H1 (cell line): Measurements from ENCODE around the gene OSCAR. TPM values are rescaled to one million over a fixed set of nuclear protein-coding genes. Genes with fewer than 3 reads are reported as not detected.

Experiments used
- CTCF ChIA-PET: fragments of 300-600 bp; sonication (Branson Sonifier 250); formaldehyde crosslinking; loops from one replicate; lab custom pipeline; 2021; ENCODE audit not compliant: partially characterized antibody; lab: Charles Lee
- POLR2A ChIA-PET: fragments of 300-600 bp; sonication (Branson Sonifier 250); formaldehyde crosslinking; loops from one replicate; lab custom pipeline; 2021; ENCODE audit warnings: inconsistent platforms; ENCODE audit not compliant: partially characterized antibody; lab: Charles Lee
- DNase-seq, 2 experiments: peaks; one replicate each; pipeline versions ENCODE4 v3.0.0 to v3.0.0-alpha.2; 2010 to 2022; ENCODE audit warnings: low spot score in 2 of 2, low read depth in 1 of 2, mixed read lengths in 1 of 2
- FAIRE-seq: peaks from 2 replicates; lab custom pipeline; 2011; peaks lifted over from hg19 to GRCh38; lab: Jason Lieb, UNC
- H2AFZ ChIP-seq: 2 replicates; pipeline ENCODE4 v1.8.1; 2012; ENCODE audit warnings: low read length, inconsistent platforms
- H2AK5ac ChIP-seq: 2 replicates; pipeline ENCODE4 v1.6.1; 2013; ENCODE audit warnings: low read depth, low read length
- H2BK120ac ChIP-seq: replicated peaks from 2 replicates; pipeline ENCODE3; 2013; ENCODE audit warnings: low read depth, low read length, inconsistent platforms
- H2BK12ac ChIP-seq: 2 replicates; pipeline ENCODE4 v1.6.1; 2013; ENCODE audit warnings: low read depth, low read length
- H2BK15ac ChIP-seq: 2 replicates; pipeline ENCODE4 v1.6.1; 2013; ENCODE audit warnings: low read length
- H2BK20ac ChIP-seq: 2 replicates; pipeline ENCODE4 v1.6.1; 2013; ENCODE audit warnings: low read length
- H2BK5ac ChIP-seq: 2 replicates; pipeline ENCODE4 v1.6.1; 2013; ENCODE audit warnings: low read depth, low read length
- H3K14ac ChIP-seq: 2 replicates; pipeline ENCODE4 v1.6.1; 2013; ENCODE audit warnings: inconsistent platforms; ENCODE audit not compliant: insufficient read length
- H3K18ac ChIP-seq: 2 replicates; pipeline ENCODE4 v1.6.1; 2013; ENCODE audit warnings: low read length; ENCODE audit errors: extremely low read depth
- H3K23ac ChIP-seq: 2 replicates; pipeline ENCODE4 v1.6.1; 2013; ENCODE audit warnings: inconsistent platforms; ENCODE audit not compliant: insufficient read length
- H3K23me2 ChIP-seq: 2 replicates; pipeline ENCODE4 v1.6.1; 2013; ENCODE audit warnings: low read depth, low read length
- H3K27ac ChIP-seq: 2 replicates; pipeline ENCODE4 v1.6.1; 2011; ENCODE audit warnings: low read depth, low read length, inconsistent platforms
- H3K27me3 ChIP-seq, 4 experiments: replicated peaks in 1 of 4; 1 replicate in 1 of 4; 2 replicates in 3 of 4; pipeline versions ENCODE4 v1.6.1 to v1.8.1; 2011 to 2013; ENCODE audit warnings: low read length in 3 of 4, mild to moderate bottlenecking in 3 of 4, inconsistent platforms in 2 of 4, mixed read lengths in 2 of 4, moderate library complexity in 1 of 4; ENCODE audit not compliant: control insufficient read depth in 3 of 4, insufficient read depth in 3 of 4; ENCODE audit errors: extremely low read depth in 1 of 4
- H3K36me3 ChIP-seq, 4 experiments: 2 replicates each; pipeline versions ENCODE4 v1.6.1 to v1.8.1; 2011 to 2013; ENCODE audit warnings: mild to moderate bottlenecking in 4 of 4, low read length in 3 of 4, moderate library complexity in 2 of 4, control low read depth in 1 of 4, inconsistent platforms in 1 of 4; ENCODE audit not compliant: insufficient read depth in 4 of 4, control insufficient read depth in 2 of 4
- H3K4ac ChIP-seq: replicated peaks from 2 replicates; pipeline ENCODE3; 2013; ENCODE audit warnings: low read length, low read depth, mixed read lengths, inconsistent platforms; ENCODE audit not compliant: insufficient read length
- H3K4me1 ChIP-seq, 4 experiments: replicated peaks in 1 of 4; 1 replicate in 1 of 4; 2 replicates in 3 of 4; pipeline versions ENCODE4 v1.6.1 to v1.8.1; 2011 to 2013; ENCODE audit warnings: low read length in 3 of 4, inconsistent platforms in 2 of 4, mixed read lengths in 1 of 4; ENCODE audit not compliant: insufficient read depth in 4 of 4, control insufficient read depth in 3 of 4
- H3K4me2 ChIP-seq, 2 experiments: 2 replicates each; pipeline versions ENCODE4 v1.6.1 to v1.8.1; 2011 to 2013; ENCODE audit warnings: low read depth in 2 of 2, low read length in 2 of 2, control low read depth in 1 of 2, inconsistent platforms in 1 of 2, mild to moderate bottlenecking in 1 of 2; ENCODE audit not compliant: insufficient read depth in 1 of 2
- H3K4me3 ChIP-seq, 4 experiments: fragments of 200-600, 300-600 bp in 1 of 4; sonication (generic), shearing (Covaris generic), sonication (Bioruptor Twin) in 1 of 4; 2 replicates each; pipeline versions ENCODE4 v1.5.1 to v1.8.1; 2011 to 2016; ENCODE audit warnings: low read length in 4 of 4, low read depth in 3 of 4, control low read depth in 2 of 4, inconsistent platforms in 2 of 4, mild to moderate bottlenecking in 2 of 4, mixed read lengths in 1 of 4, moderate library complexity in 1 of 4; ENCODE audit not compliant: insufficient read depth in 2 of 4; ENCODE audit errors: extremely low read depth in 1 of 4
- H3K56ac ChIP-seq: replicated peaks from 2 replicates; pipeline ENCODE3; 2013; ENCODE audit warnings: low read depth, mild to moderate bottlenecking, mixed read lengths, low read length, inconsistent platforms; ENCODE audit not compliant: insufficient read length
- H3K79me1 ChIP-seq: 2 replicates; pipeline ENCODE4 v1.6.1; 2013; ENCODE audit warnings: low read depth, low read length, control low read depth
- H3K79me2 ChIP-seq, 2 experiments: 2 replicates each; pipeline versions ENCODE4 v1.6.1 to v1.8.1; 2012 to 2013; ENCODE audit warnings: low read length in 2 of 2, mild to moderate bottlenecking in 2 of 2, inconsistent platforms in 1 of 2; ENCODE audit not compliant: insufficient read depth in 2 of 2, control insufficient read depth in 1 of 2
- H3K9ac ChIP-seq, 4 experiments: replicated peaks in 1 of 4; 1 replicate in 1 of 4; 2 replicates in 3 of 4; pipeline versions ENCODE4 v1.6.1 to v1.8.1; 2011 to 2013; ENCODE audit warnings: low read depth in 3 of 4, low read length in 3 of 4, control low read depth in 2 of 4, mild to moderate bottlenecking in 2 of 4, moderate library complexity in 2 of 4, inconsistent platforms in 1 of 4; ENCODE audit errors: extremely low read depth in 1 of 4
- H3K9me3 ChIP-seq, 2 experiments: 2 replicates each; pipeline versions ENCODE4 v1.6.1 to v1.8.1; 2012 to 2013; ENCODE audit warnings: mild to moderate bottlenecking in 2 of 2, moderate library complexity in 2 of 2, control low read depth in 1 of 2, inconsistent platforms in 1 of 2, low read depth in 1 of 2, low read length in 1 of 2, mixed read lengths in 1 of 2; ENCODE audit not compliant: insufficient read depth in 2 of 2
- H4K20me1 ChIP-seq, 2 experiments: replicated peaks in 1 of 2; 2 replicates each; pipeline versions ENCODE3 to v1.8.1; 2011 to 2013; ENCODE audit warnings: inconsistent platforms in 2 of 2, low read length in 2 of 2, mild to moderate bottlenecking in 1 of 2; ENCODE audit not compliant: insufficient read depth in 2 of 2, control insufficient read depth in 1 of 2
- H4K5ac ChIP-seq: 2 replicates; pipeline ENCODE4 v1.6.1; 2013; ENCODE audit warnings: low read length, low read depth, mixed read lengths, inconsistent platforms; ENCODE audit not compliant: insufficient read length
- H4K8ac ChIP-seq: 2 replicates; pipeline ENCODE4 v1.8.0; 2013; ENCODE audit warnings: mild to moderate bottlenecking, moderate library complexity, low read length, inconsistent platforms; ENCODE audit not compliant: insufficient read depth; ENCODE audit errors: extremely low read depth
- H4K91ac ChIP-seq: replicated peaks from 2 replicates; pipeline ENCODE3; 2013; ENCODE audit warnings: low read length, mixed read lengths, inconsistent platforms; ENCODE audit not compliant: insufficient read length
- ASH2L ChIP-seq: fragments of 200-600, 300-600 bp; sonication (generic); IDR thresholded peaks from one replicate; pipeline ENCODE4 v1.7.1; 2017; ENCODE audit warnings: low read length
- BACH1 ChIP-seq: IDR thresholded peaks from 2 replicates; pipeline ENCODE4 v1.6.1; 2012; ENCODE audit warnings: low read length, improper control_type of control experiment
- CBX5 ChIP-seq: fragments of 300-800, 300-1000 bp; sonication (generic); IDR thresholded peaks from 2 replicates; pipeline ENCODE4 v1.7.1; 2016; ENCODE audit warnings: antibody characterized with exemption, low read length, low read depth
- CBX8 ChIP-seq: fragments of 300-800, 300-1000 bp; sonication (generic); IDR thresholded peaks from 2 replicates; pipeline ENCODE4 v1.7.1; 2016; ENCODE audit warnings: low read depth, low read length, borderline replicate concordance
- CEBPB ChIP-seq: IDR thresholded peaks from 2 replicates; pipeline ENCODE4 v1.6.1; 2012; ENCODE audit warnings: low read depth, low read length
- CHD2 ChIP-seq: IDR thresholded peaks from 2 replicates; pipeline ENCODE4 v1.6.1; 2012; ENCODE audit warnings: low read length, improper control_type of control experiment
- CREB1 ChIP-seq: IDR thresholded peaks from 2 replicates; pipeline ENCODE4 v1.6.1; 2012; ENCODE audit warnings: inconsistent platforms
- CTBP2 ChIP-seq: IDR thresholded peaks from 2 replicates; pipeline ENCODE4 v1.7.0; 2011; ENCODE audit warnings: borderline replicate concordance, mild to moderate bottlenecking, moderate library complexity, mixed read lengths, low read length; ENCODE audit not compliant: insufficient read depth, insufficient read length
- FOSL1 ChIP-seq: IDR thresholded peaks from 2 replicates; pipeline ENCODE4 v1.6.1; 2011; ENCODE audit warnings: mild to moderate bottlenecking, low read depth, low read length, moderate library complexity; ENCODE audit not compliant: insufficient read depth
- RFX5 ChIP-seq: IDR thresholded peaks from 2 replicates; pipeline ENCODE4 v1.6.1; 2011; ENCODE audit warnings: low read depth, low read length, improper control_type of control experiment, borderline replicate concordance
- RNF2 ChIP-seq: fragments of 200-900, 300-1000 bp; sonication (generic); IDR thresholded peaks from 2 replicates; pipeline ENCODE4 v1.7.1; 2016; ENCODE audit warnings: borderline replicate concordance, low read depth, mild to moderate bottlenecking, antibody characterized with exemption, low read length; ENCODE audit not compliant: poor library complexity, severe bottlenecking; ENCODE audit errors: missing control alignments
- SP1 ChIP-seq: IDR thresholded peaks from 2 replicates; pipeline ENCODE4 v1.6.1; 2011; ENCODE audit warnings: low read depth, low read length
- SP2 ChIP-seq: IDR thresholded peaks from 2 replicates; pipeline ENCODE4 v1.6.1; 2012; ENCODE audit warnings: mild to moderate bottlenecking, low read length, inconsistent platforms
- ZNF274 ChIP-seq: IDR thresholded peaks from 2 replicates; pipeline ENCODE4 v1.7.0; 2012; ENCODE audit warnings: low read length, borderline replicate concordance; ENCODE audit errors: extremely low read depth
- WGBS, 2 experiments: shearing (Covaris generic) in 1 of 2; methylation state at CpG; one replicate each; pipeline versions ENCODE4 v1.1.6 to v1.1.7; 2013 to 2015; ENCODE audit warnings: low lambda C conversion rate in 2 of 2, mixed read lengths in 2 of 2, inconsistent platforms in 1 of 2, low coverage in 1 of 2, missing lambda C conversion rate in 1 of 2; ENCODE audit not compliant: insufficient replicate concordance in 2 of 2, insufficient coverage in 1 of 2, insufficient read length in 1 of 2; ENCODE audit errors: extremely low coverage in 1 of 2, missing lambda C conversion rate in 1 of 2; 5-methylcytosine and 5-hydroxymethylcytosine counted together
- polyA plus RNA-seq, 7 experiments: library from polyadenylated mRNA; depleted of rRNA in 3 of 7; stranded (reverse) in 5 of 7; unstranded in 2 of 7; fragments of >200 nt in 5 of 7; fragments of 200-250 nt in 2 of 7; gene quantifications; 1 replicate in 5 of 7; 2 replicates in 1 of 7; 4 replicates in 1 of 7; pipeline versions ENCODE4 v1.2.1 to v1.2.3, GENCODE V29; 2011 to 2013; ENCODE audit warnings: missing spikeins in 2 of 7, mixed read lengths in 2 of 7
- total RNA-seq: library from RNA; stranded (reverse); fragmentation: NEBNext Ultra II Directional; extraction: Animal tissue kit (Norgen Biotek cat#: 25700); gene quantifications from 2 replicates; pipeline ENCODE4 v1.2.1, GENCODE V29; 2021

The OSCAR gene
- total and polyA plus RNA-seq, 2 of the 8 experiments (the other 6 are each of a cell fraction or from before 2014, with no cell fraction given) = 1.1 TPM

DNA sequence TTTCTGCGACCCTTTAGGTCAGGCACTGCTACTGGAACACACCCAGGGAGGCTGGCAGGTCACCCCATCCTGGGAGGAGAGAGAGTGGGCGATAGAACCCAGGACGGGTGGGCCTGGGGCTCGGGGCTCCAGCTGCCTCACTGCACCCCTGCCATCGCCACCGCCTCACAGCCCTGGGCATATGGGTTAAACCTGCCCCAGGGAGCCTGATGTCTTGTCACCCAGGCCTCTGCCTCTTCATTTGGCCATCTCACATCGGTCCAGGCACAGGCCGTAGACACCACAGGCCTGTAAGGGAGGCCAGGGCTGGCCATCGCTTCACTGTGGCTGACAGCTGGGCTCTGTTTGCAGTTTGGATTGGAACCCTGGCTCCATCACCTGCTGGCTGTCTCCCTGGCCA lies 25.1 kb upstream of the OSCAR start:
- Histone ChIP-seq H3K79me1 (no peaks in the 10 kb centered on the region; the same call in 1 of the 2 replicates), H3K9me3 (no peaks in the 10 kb centered on the region), H3K4me1 (no peaks in the 10 kb centered on the region), H2BK120ac (no peak overlapping the region), H3K4ac (no peak overlapping the region), H2BK12ac (no peak overlapping the region), H3K14ac (no peak overlapping the region), H2AFZ (no peak overlapping the region), H3K23me2 (no peaks in the 10 kb centered on the region), H2BK15ac (no peak overlapping the region), H2AK5ac (no peak overlapping the region), H3K36me3 (peaks cover 26 to 74% (median 47%) of the 10 kb centered on the region in 4 experiments), H3K23ac (no peak overlapping the region), H3K4me2 (no peak overlapping the region), H3K4me3 (no peak overlapping the region), H3K18ac (no peak overlapping the region), H3K27ac (no peak overlapping the region), H4K20me1 (peaks cover 0 to 11% of the 10 kb centered on the region in 2 experiments), H4K5ac (no peak overlapping the region), H4K91ac (no peak overlapping the region), H3K56ac (no peak overlapping the region), H3K9ac (no peak overlapping the region), H3K27me3 (no peaks in the 10 kb centered on the region), H2BK5ac (no peak overlapping the region), H3K79me2 (no peaks in the 10 kb centered on the region), H4K8ac (no peak overlapping the region), H2BK20ac (no peak overlapping the region)
- 82% methylated on average over 9 of the region's 9 CpGs; no CpG with 5 or more reads in 1 of the 2 experiments for WGBS, 2 experiments
- DNase-seq = no peak
- CTCF ChIA-PET = no interaction called here
- POLR2A ChIA-PET = interaction anchor here (1.0 to 5.0 kb wide), 4 partner anchors 7 to 18 kb away, joined by 3 to 40 read pairs (median 8); partner anchors contain the start of genes PRPF31 and TFPT
- TF ChIP-seq ZNF274 = no peak
- TF ChIP-seq CHD2 = no peak
- TF ChIP-seq CBX5 = no peak
- no peak for TF ChIP-seq RFX5
- no peak for TF ChIP-seq RNF2
- no peak for TF ChIP-seq CREB1
- no peak for TF ChIP-seq BACH1
- no peak for TF ChIP-seq FOSL1
- no peak for TF ChIP-seq SP1
- no peak for TF ChIP-seq CTBP2
- no peak for TF ChIP-seq SP2
- no peak for TF ChIP-seq CEBPB
- TF ChIP-seq CBX8 = no peak
- no peak for TF ChIP-seq ASH2L
- no peak for FAIRE-seq
